GM21381 (cell line): ENCODE data around the gene TMEM128.
"Not testable (repeated sequence)": the region's sequence is repeated elsewhere in the genome, so short reads cannot be mapped to it uniquely, and the experiment has no call there.

Experiments used
- ATAC-seq: cut with Tn5 transposase; IDR thresholded peaks from one replicate; pipeline ENCODE4 v1.9.1; 2021; ENCODE audit warnings: mild to moderate bottlenecking, moderate library complexity; ENCODE audit not compliant: unreplicated experiment

The TMEM128 gene

GRCh38 chr4:4202510-4202909 is 45.5 kb downstream of the TMEM128 start:
- no peak for ATAC-seq

GRCh38 chr4:4200624-4201023 is 47.4 kb downstream of the TMEM128 start:
- ATAC-seq = no peak

GRCh38 chr4:4195354-4195753 is 52.7 kb downstream of the TMEM128 start:
- no peak for ATAC-seq

- not testable (repeated sequence) for ATAC-seq
These were observed 59.5 kb downstream of the TMEM128 start for GRCh38 chr4:4188557-4188956.
